HEK293 (cell line): ENCODE measurements around the gene ZDHHC21.
A peak's percentile ranks its signal among the peaks of the same experiment; 100 is the strongest.

ENCODE experiments used
- CTCF ChIA-PET: fragments of 350-600 bp; formaldehyde crosslinking; extraction: SDS; loops from one replicate; lab custom pipeline; 2021; ENCODE audit warnings: antibody characterized with exemption; lab: Yijun Ruan, JAX
- POLR2A ChIA-PET: fragments of 300-600 bp; formaldehyde crosslinking; extraction: SDS; loops from one replicate; lab custom pipeline; 2020; ENCODE audit warnings: antibody characterized with exemption, inconsistent platforms; lab: Yijun Ruan, JAX
- H3K27ac ChIP-seq: fragments of 200-500 bp; sonication (Bioruptor generic); 2 replicates; pipeline ENCODE4 v1.5.1; 2014; ENCODE audit warnings: low read depth, low read length, control low read depth, inconsistent platforms; ENCODE audit errors: extremely low read depth
- H3K36me3 ChIP-seq, 2 experiments: fragments of 200-500 bp in 1 of 2; sonication (Bioruptor generic) in 1 of 2; 1 replicate in 1 of 2; 2 replicates in 1 of 2; pipeline ENCODE4 v1.5.1; 2014 to 2017; ENCODE audit warnings: inconsistent platforms in 2 of 2, low read length in 2 of 2; ENCODE audit not compliant: control insufficient read depth in 2 of 2, insufficient read depth in 1 of 2
- H3K4me1 ChIP-seq: fragments of 200-500 bp; sonication (Bioruptor generic); 2 replicates; pipeline ENCODE4 v1.5.1; 2014; ENCODE audit warnings: mild to moderate bottlenecking, low read length, inconsistent platforms; ENCODE audit not compliant: control insufficient read depth, insufficient read depth
- H3K4me3 ChIP-seq: 2 replicates; pipeline ENCODE4 v1.5.1; 2011; ENCODE audit warnings: low read depth, mild to moderate bottlenecking, control low read depth, low read length, moderate library complexity
- H3K9me3 ChIP-seq: fragments of 200-500 bp; sonication (Bioruptor generic); 2 replicates; pipeline ENCODE4 v1.5.1; 2014; ENCODE audit warnings: low read depth, low read length, inconsistent platforms; ENCODE audit not compliant: control insufficient read depth, insufficient read depth
- HOXA7 ChIP-seq: sonication (generic); formaldehyde crosslinking; IDR thresholded peaks from 2 replicates; pipeline ENCODE4 v1.8.1; 2022; ENCODE audit warnings: missing genetic modification reagents, borderline replicate concordance
- HOXD13 ChIP-seq: sonication (generic); formaldehyde crosslinking; IDR thresholded peaks from 2 replicates; pipeline ENCODE4 v1.8.0; 2022; ENCODE audit warnings: missing genetic modification reagents, borderline replicate concordance
- KLF8 ChIP-seq: fragments of 450-650 bp; formaldehyde crosslinking; IDR thresholded peaks from 2 replicates; pipeline ENCODE4 v1.5.1; 2016; ENCODE audit warnings: missing biosample characterization, missing genetic modification characterization
- MYNN ChIP-seq: fragments of 450-650 bp; formaldehyde crosslinking; IDR thresholded peaks from 2 replicates; pipeline ENCODE4 v1.5.1; 2016; ENCODE audit warnings: missing biosample characterization, missing genetic modification characterization, borderline replicate concordance
- PRDM1 ChIP-seq: fragments of 450-650 bp; formaldehyde crosslinking; IDR thresholded peaks from 2 replicates; pipeline ENCODE4; 2016; ENCODE audit warnings: missing biosample characterization, missing genetic modification characterization
- SCRT2 ChIP-seq: fragments of 450-650 bp; formaldehyde crosslinking; IDR thresholded peaks from 2 replicates; pipeline ENCODE4 v1.5.1; 2016; ENCODE audit warnings: missing biosample characterization, missing genetic modification characterization
- WT1 ChIP-seq: fragments of 450-650 bp; formaldehyde crosslinking; IDR thresholded peaks from 2 replicates; pipeline ENCODE4 v1.5.1; 2016; ENCODE audit warnings: missing biosample characterization, missing genetic modification characterization
- ZBTB21 ChIP-seq: fragments of 450-650 bp; formaldehyde crosslinking; IDR thresholded peaks from 2 replicates; pipeline ENCODE4 v1.5.1; 2017; ENCODE audit warnings: missing biosample characterization, missing genetic modification characterization
- ZNF138 ChIP-seq: fragments of 450-650 bp; formaldehyde crosslinking; IDR thresholded peaks from 2 replicates; pipeline ENCODE4 v1.5.1; 2016; ENCODE audit warnings: missing biosample characterization, missing genetic modification characterization, borderline replicate concordance
- ZNF184 ChIP-seq: fragments of 450-650 bp; IDR thresholded peaks from 2 replicates; pipeline ENCODE4 v1.5.1; 2018; ENCODE audit warnings: missing biosample characterization, mild to moderate bottlenecking, missing genetic modification characterization
- ZNF398 ChIP-seq: fragments of 450-650 bp; formaldehyde crosslinking; IDR thresholded peaks from 2 replicates; pipeline ENCODE4 v1.5.1; 2017; ENCODE audit warnings: missing biosample characterization, missing genetic modification characterization
- ZNF423 ChIP-seq: fragments of 450-650 bp; formaldehyde crosslinking; IDR thresholded peaks from 2 replicates; pipeline ENCODE4 v1.5.1; 2016; ENCODE audit warnings: missing biosample characterization, missing genetic modification characterization
- ZNF449 ChIP-seq: fragments of 450-650 bp; formaldehyde crosslinking; IDR thresholded peaks from 2 replicates; pipeline ENCODE4 v1.5.1; 2017; ENCODE audit warnings: missing biosample characterization, mild to moderate bottlenecking, missing genetic modification characterization, moderate library complexity
- ZNF473 ChIP-seq: fragments of 450-650 bp; formaldehyde crosslinking; IDR thresholded peaks from 2 replicates; pipeline ENCODE4 v1.5.1; 2017; ENCODE audit warnings: missing biosample characterization, missing genetic modification characterization
- ZNF510 ChIP-seq: fragments of 450-650 bp; formaldehyde crosslinking; IDR thresholded peaks from 2 replicates; pipeline ENCODE4 v1.5.1; 2018; ENCODE audit warnings: mild to moderate bottlenecking, missing genetic modification characterization, missing biosample characterization; ENCODE audit not compliant: insufficient replicate concordance
- ZNF514 ChIP-seq: fragments of 450-650 bp; formaldehyde crosslinking; IDR thresholded peaks from 2 replicates; pipeline ENCODE4 v1.5.1; 2016; ENCODE audit warnings: missing biosample characterization, missing genetic modification characterization
- ZNF623 ChIP-seq: fragments of 450-650 bp; formaldehyde crosslinking; IDR thresholded peaks from 2 replicates; pipeline ENCODE4 v1.5.1; 2016; ENCODE audit warnings: missing biosample characterization, missing genetic modification characterization
- ZNF701 ChIP-seq: fragments of 450-650 bp; formaldehyde crosslinking; IDR thresholded peaks from 2 replicates; pipeline ENCODE4 v1.5.1; 2016; ENCODE audit warnings: missing biosample characterization, missing genetic modification characterization
- ZNF747 ChIP-seq: fragments of 450-650 bp; formaldehyde crosslinking; IDR thresholded peaks from 2 replicates; pipeline ENCODE4 v1.5.1; 2016; ENCODE audit warnings: missing biosample characterization, missing genetic modification characterization
- TF ChIP-seq, protein P1 (sequence below): fragments of 450-650 bp; formaldehyde crosslinking; IDR thresholded peaks from 2 replicates; pipeline ENCODE4 v1.5.1; 2016; ENCODE audit warnings: missing biosample characterization, missing genetic modification characterization
- TF ChIP-seq, protein P2 (sequence below): fragments of 450-650 bp; formaldehyde crosslinking; IDR thresholded peaks from 2 replicates; pipeline ENCODE4 v1.5.1; 2016; ENCODE audit warnings: missing biosample characterization, missing genetic modification characterization
- TF ChIP-seq, protein P3 (sequence below): fragments of 450-650 bp; formaldehyde crosslinking; IDR thresholded peaks from 2 replicates; pipeline ENCODE4 v1.5.1; 2017; ENCODE audit warnings: missing biosample characterization, missing genetic modification characterization
- TF ChIP-seq, protein P4 (sequence below): fragments of 450-650 bp; formaldehyde crosslinking; IDR thresholded peaks from 2 replicates; pipeline ENCODE4 v1.5.1; 2016; ENCODE audit warnings: missing biosample characterization, missing genetic modification characterization

Gene ZDHHC21

GRCh38 chr9:14690948-14691730 is 2.1 kb downstream of the ZDHHC21 start:
- ChIA-PET CTCF (interaction anchor here (0.6 to 1.7 kb wide), 7 partner anchors 38 to 1658 kb away, joined by 3 to 8 read pairs (median 3); no protein-coding TSS in a partner anchor), POLR2A (no interaction called here)
- Histone ChIP-seq H3K4me3 (no peak overlapping the region), H3K4me1 (peaks cover 7% of the 10 kb centered on the region; the same call in 1 of the 2 replicates), H3K36me3 (peaks cover 0 to 20% of the 10 kb centered on the region in 2 experiments; a peak in 1 of 3 replicates), H3K9me3 (no peaks in the 10 kb centered on the region), H3K27ac (no peak overlapping the region)
- TF ChIP-seq ZNF510 (no peak), HOXD13 (CRISPR knock-in tag) (no peak), ZNF184 (tag by site-specific recombination) (no peak), ZNF701 (tag by site-specific recombination) (no peak), KLF8 (no peak), MYNN (tag by site-specific recombination) (no peak), ZNF747 (tag by site-specific recombination) (no peak), PRDM1 (tag by site-specific recombination) (peak; percentile 52; the same call in 1 of the 2 replicates), ZNF514 (tag by site-specific recombination) (no peak), ZNF138 (tag by site-specific recombination) (no peak), ZNF473 (tag by site-specific recombination) (no peak), HOXA7 (no peak), ZNF623 (tag by site-specific recombination) (no peak), ZNF423 (tag by site-specific recombination) (no peak), WT1 (tag by site-specific recombination) (no peak), ZNF449 (tag by site-specific recombination) (no peak), ZNF398 (tag by site-specific recombination) (no peak), ZBTB21 (tag by site-specific recombination) (no peak), SCRT2 (tag by site-specific recombination) (0 out of 2 replicates have a peak, but pooled peaks have one; percentile 33)
- TF ChIP-seq, protein P1, sequence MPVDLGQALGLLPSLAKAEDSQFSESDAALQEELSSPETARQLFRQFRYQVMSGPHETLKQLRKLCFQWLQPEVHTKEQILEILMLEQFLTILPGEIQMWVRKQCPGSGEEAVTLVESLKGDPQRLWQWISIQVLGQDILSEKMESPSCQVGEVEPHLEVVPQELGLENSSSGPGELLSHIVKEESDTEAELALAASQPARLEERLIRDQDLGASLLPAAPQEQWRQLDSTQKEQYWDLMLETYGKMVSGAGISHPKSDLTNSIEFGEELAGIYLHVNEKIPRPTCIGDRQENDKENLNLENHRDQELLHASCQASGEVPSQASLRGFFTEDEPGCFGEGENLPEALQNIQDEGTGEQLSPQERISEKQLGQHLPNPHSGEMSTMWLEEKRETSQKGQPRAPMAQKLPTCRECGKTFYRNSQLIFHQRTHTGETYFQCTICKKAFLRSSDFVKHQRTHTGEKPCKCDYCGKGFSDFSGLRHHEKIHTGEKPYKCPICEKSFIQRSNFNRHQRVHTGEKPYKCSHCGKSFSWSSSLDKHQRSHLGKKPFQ (tag by site-specific recombination) = no peak
- TF ChIP-seq, protein P2, sequence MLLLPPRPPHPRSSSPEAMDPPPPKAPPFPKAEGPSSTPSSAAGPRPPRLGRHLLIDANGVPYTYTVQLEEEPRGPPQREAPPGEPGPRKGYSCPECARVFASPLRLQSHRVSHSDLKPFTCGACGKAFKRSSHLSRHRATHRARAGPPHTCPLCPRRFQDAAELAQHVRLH (tag by site-specific recombination) = no peak
- TF ChIP-seq, protein P3, sequence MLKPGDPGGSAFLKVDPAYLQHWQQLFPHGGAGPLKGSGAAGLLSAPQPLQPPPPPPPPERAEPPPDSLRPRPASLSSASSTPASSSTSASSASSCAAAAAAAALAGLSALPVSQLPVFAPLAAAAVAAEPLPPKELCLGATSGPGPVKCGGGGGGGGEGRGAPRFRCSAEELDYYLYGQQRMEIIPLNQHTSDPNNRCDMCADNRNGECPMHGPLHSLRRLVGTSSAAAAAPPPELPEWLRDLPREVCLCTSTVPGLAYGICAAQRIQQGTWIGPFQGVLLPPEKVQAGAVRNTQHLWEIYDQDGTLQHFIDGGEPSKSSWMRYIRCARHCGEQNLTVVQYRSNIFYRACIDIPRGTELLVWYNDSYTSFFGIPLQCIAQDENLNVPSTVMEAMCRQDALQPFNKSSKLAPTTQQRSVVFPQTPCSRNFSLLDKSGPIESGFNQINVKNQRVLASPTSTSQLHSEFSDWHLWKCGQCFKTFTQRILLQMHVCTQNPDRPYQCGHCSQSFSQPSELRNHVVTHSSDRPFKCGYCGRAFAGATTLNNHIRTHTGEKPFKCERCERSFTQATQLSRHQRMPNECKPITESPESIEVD (tag by site-specific recombination) = peak; percentile 85
- TF ChIP-seq, protein P4, sequence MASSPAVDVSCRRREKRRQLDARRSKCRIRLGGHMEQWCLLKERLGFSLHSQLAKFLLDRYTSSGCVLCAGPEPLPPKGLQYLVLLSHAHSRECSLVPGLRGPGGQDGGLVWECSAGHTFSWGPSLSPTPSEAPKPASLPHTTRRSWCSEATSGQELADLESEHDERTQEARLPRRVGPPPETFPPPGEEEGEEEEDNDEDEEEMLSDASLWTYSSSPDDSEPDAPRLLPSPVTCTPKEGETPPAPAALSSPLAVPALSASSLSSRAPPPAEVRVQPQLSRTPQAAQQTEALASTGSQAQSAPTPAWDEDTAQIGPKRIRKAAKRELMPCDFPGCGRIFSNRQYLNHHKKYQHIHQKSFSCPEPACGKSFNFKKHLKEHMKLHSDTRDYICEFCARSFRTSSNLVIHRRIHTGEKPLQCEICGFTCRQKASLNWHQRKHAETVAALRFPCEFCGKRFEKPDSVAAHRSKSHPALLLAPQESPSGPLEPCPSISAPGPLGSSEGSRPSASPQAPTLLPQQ = no peak
